ENCODE data around the gene HSD17B8.

HSD17B8 gene

GRCh38 chr6:33248932-33249731, 44.7 kb downstream of the HSD17B8 start:
- H3K4me3 ChIP-seq (replicated peaks; ENCODE audit: low read depth, low read length): peak overlapping the region; percentile 79
- TF ChIP-seq CTCF (IDR thresholded peaks at IDR 0.05; ENCODE audit: low read length, missing control alignments): no peak

DNA sequence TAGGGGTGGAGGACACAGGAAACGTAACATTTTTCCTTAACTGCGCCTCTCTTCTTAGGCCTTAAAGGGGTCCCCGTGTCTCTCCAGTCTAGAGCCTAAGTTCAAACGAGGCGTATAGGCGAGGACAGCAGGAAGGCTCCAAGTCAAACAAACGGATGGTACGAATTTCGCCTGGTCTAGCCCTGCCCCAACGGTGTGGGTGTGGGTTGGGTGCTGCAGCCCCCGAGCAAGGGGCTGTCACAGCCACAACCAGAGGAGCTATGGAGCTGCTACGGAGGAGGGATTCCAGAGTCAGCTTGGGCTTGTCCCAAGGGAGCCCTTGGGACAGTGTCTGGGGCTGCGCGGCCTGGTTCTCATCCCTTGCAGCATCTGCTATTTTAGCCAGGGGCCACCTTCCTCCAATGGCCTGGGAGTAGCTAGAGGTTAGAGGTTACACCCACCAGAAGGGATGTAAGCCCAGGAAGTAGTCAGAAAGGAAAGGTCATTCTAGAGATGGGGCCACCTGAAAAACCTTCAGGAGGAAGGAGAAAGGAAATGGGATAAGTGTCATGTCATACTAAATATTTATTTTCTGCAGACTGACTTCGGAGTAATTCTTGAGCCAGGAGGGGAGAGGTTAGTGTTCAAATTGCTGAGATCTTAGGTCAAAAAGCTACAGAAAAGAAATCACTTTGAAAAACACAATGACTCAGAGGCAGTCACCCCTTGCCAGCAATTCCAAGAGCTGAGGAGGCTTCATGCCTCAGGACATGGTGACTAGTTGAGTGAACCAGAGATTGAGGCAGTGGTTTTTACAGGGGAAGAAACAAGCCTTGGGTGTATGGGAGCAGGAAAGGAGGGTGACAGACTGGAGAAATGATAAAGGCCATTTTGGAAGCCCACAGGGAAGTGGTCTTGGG, 45.5 kb downstream of the HSD17B8 start:
- no peak for TF ChIP-seq CTCF (IDR thresholded peaks at IDR 0.05; ENCODE audit: low read length, missing control alignments)
- H3K4me3 ChIP-seq (replicated peaks; ENCODE audit: low read depth, low read length): peak overlapping the region; percentile 79
- peak; percentile 65 for DNase-seq (ENCODE audit: low read depth)

More at GRCh38 chr6:33248932-33249731, 44.7 kb downstream of the HSD17B8 start:
- DNase-seq (ENCODE audit: low read depth): peak; percentile 100

DNA sequence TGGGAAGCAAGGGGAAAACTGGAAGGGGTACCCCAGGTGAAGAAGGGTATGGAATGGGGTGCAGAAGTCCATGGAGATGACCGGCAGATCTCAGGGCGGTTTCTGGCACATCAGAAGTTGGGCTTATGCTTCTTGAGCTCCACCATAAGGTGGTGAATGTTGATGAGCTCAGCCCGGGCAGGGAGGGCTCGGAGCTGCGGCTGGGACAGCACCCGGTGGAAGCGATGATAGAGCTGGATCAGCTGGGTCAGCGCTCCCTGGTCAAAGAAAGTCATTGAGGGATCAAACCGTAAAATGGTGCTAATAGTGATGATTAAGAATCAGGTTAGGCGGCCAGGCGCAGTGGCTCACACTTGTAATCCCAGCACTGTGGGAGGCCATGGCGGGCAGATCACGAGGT, 46.3 kb downstream of the HSD17B8 start:
- DNase-seq (ENCODE audit: low read depth): no peak
- peak overlapping the region; percentile 3 for H3K4me3 ChIP-seq (replicated peaks; ENCODE audit: low read depth, low read length)
- TF ChIP-seq CTCF (IDR thresholded peaks at IDR 0.05; ENCODE audit: low read length, missing control alignments): no peak

DNA sequence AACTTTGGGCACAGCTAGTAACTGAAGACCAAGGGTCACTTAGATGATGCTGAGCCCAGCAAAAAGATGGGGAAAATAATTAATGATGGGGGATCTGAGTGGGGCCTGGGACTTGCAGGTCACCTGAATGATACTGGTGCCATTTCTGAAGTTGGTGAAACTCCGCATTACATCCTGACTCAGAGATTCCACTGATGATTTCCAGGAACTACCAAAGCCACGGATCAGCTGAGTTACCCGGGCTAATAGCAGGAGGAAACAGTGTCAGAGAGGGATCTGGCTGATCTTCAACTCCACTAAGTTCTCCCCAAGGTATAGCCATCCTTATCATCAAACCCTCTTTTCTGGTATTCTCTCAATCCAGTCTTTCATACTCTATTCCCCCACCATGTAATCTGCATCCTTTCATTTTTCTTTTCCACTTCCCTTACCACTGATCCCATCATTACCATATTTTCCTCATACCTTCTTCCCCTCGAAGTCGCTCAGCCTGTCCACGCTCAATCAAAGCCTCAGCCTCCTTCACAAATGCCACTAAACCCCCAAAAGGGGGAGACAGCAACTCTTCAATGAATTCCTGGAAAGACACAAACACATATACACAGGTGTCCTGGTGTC, 47.0 kb downstream of the HSD17B8 start:
- no peak overlapping the region for H3K4me3 ChIP-seq (replicated peaks; ENCODE audit: low read depth, low read length)
- DNase-seq (ENCODE audit: low read depth): no peak
- no peak for TF ChIP-seq CTCF (IDR thresholded peaks at IDR 0.05; ENCODE audit: low read length, missing control alignments)

- H3K4me3 ChIP-seq (replicated peaks; ENCODE audit: low read depth, low read length): no peak overlapping the region
- TF ChIP-seq CTCF (IDR thresholded peaks at IDR 0.05; ENCODE audit: low read length, missing control alignments): no peak
- DNase-seq (ENCODE audit: low read depth): no peak
Observed at GRCh38 chr6:33252759-33253158, 48.3 kb downstream of the HSD17B8 start.

- DNase-seq (ENCODE audit: low read depth): no peak
- H3K4me3 ChIP-seq (replicated peaks; ENCODE audit: low read depth, low read length): no peak overlapping the region
- TF ChIP-seq CTCF (IDR thresholded peaks at IDR 0.05; ENCODE audit: low read length, missing control alignments): no peak
Observed at GRCh38 chr6:33254591-33254990, 50.1 kb downstream of the HSD17B8 start.
